Liver (tissue), 9 donors: ENCODE data around the gene RGS1. TPM values are rescaled to one million over a fixed set of nuclear protein-coding genes. Genes with fewer than 3 reads are reported as not detected.

Source experiments
- DNase-seq: peaks from one replicate; pipeline ENCODE4 v3.0.0-alpha.2; 2017; ENCODE audit warnings: low spot score
- H3K27ac ChIP-seq, 2 donors: one replicate each; pipeline ENCODE4 v1.7.0; 2013; ENCODE audit warnings: inconsistent platforms in 2 of 2, low read length in 2 of 2, control low read depth in 1 of 2, low read depth in 1 of 2, mild to moderate bottlenecking in 1 of 2
- H3K27me3 ChIP-seq, 4 donors: one replicate each; pipeline versions ENCODE4 v1.6.1 to v1.7.0; 2013; ENCODE audit warnings: low read length in 3 of 4, inconsistent platforms in 1 of 4, mild to moderate bottlenecking in 1 of 4, moderate library complexity in 1 of 4; ENCODE audit not compliant: control insufficient read depth in 4 of 4, insufficient read depth in 4 of 4
- H3K36me3 ChIP-seq, 4 donors: one replicate each; pipeline versions ENCODE4 v1.6.1 to v1.7.0; 2013; ENCODE audit warnings: low read length in 3 of 4, mild to moderate bottlenecking in 3 of 4, low read depth in 1 of 4, moderate library complexity in 1 of 4; ENCODE audit not compliant: control insufficient read depth in 4 of 4, insufficient read depth in 3 of 4
- H3K4me1 ChIP-seq, 4 donors: one replicate each; pipeline versions ENCODE4 v1.6.1 to v1.7.0; 2013; ENCODE audit warnings: low read length in 3 of 4, mild to moderate bottlenecking in 3 of 4, moderate library complexity in 1 of 4; ENCODE audit not compliant: control insufficient read depth in 4 of 4, insufficient read depth in 4 of 4
- H3K4me3 ChIP-seq, 3 donors: one replicate each; pipeline versions ENCODE4 v1.6.1 to v1.7.0; 2013; ENCODE audit warnings: low read length in 3 of 3, control low read depth in 1 of 3, low read depth in 1 of 3, mild to moderate bottlenecking in 1 of 3
- H3K9ac ChIP-seq, 2 donors: one replicate each; pipeline ENCODE4 v1.7.0; 2013; ENCODE audit warnings: low read length in 2 of 2, mild to moderate bottlenecking in 2 of 2, moderate library complexity in 2 of 2, control low read depth in 1 of 2, low read depth in 1 of 2
- H3K9me3 ChIP-seq, 4 donors: one replicate each; pipeline versions ENCODE4 v1.6.1 to v1.7.0; 2013; ENCODE audit warnings: low read length in 3 of 4; ENCODE audit not compliant: control insufficient read depth in 4 of 4
- FOXA1 ChIP-seq: IDR thresholded peaks from 2 replicates; pipeline ENCODE4 v1.6.1; 2016; ENCODE audit warnings: antibody characterized with exemption
- GABPA ChIP-seq, 2 donors: IDR thresholded peaks in 1 of 2; conservative IDR thresholded peaks in 1 of 2; 2 replicates each; pipeline ENCODE4 v1.6.1; 2016; ENCODE audit warnings: antibody characterized with exemption in 2 of 2, mild to moderate bottlenecking in 1 of 2, moderate library complexity in 1 of 2
- HNF4G ChIP-seq: IDR thresholded peaks from 2 replicates; pipeline ENCODE4 v1.6.1; 2016; ENCODE audit warnings: antibody characterized with exemption
- JUND ChIP-seq, 2 donors: IDR thresholded peaks; 2 replicates each; pipeline ENCODE4 v1.6.1; 2016; ENCODE audit warnings: antibody characterized with exemption in 2 of 2
- NR2F2 ChIP-seq: IDR thresholded peaks from 2 replicates; pipeline ENCODE4 v1.6.1; 2016; ENCODE audit warnings: antibody characterized with exemption
- WGBS: extraction: QIAGEN DNeasy Blood & Tissue Kit; methylation state at CpG from one replicate; pipeline ENCODE4 v1.1.7; 2013; 5-methylcytosine and 5-hydroxymethylcytosine counted together
- polyA plus RNA-seq, 2 donors: library from polyadenylated mRNA; stranded (reverse) in 1 of 2; unstranded in 1 of 2; fragments of 200-250 nt in 1 of 2; fragments of >200 nt in 1 of 2; fragmentation: Nextera tagmentation in 1 of 2; extraction: Ambion mirVana in 1 of 2; gene quantifications; one replicate each; pipeline versions ENCODE4 v1.2.1 to v1.2.3, GENCODE V29; 2013 to 2015
- total RNA-seq, 2 donors: library from RNA; depleted of rRNA; stranded (reverse); fragments of >200 nt; gene quantifications; one replicate each; pipeline ENCODE4 v1.2.3, GENCODE V29; 2014
- TF ChIP-seq, protein P1 (sequence below): IDR thresholded peaks from 2 replicates; pipeline ENCODE4 v1.6.1; 2016; ENCODE audit warnings: antibody characterized with exemption
- TF ChIP-seq, protein P2 (sequence below): IDR thresholded peaks from 2 replicates; pipeline ENCODE4 v1.6.1; 2016; ENCODE audit warnings: antibody characterized with exemption
- TF ChIP-seq, protein P3 (sequence below): IDR thresholded peaks from 2 replicates; pipeline ENCODE4 v1.6.1; 2016; ENCODE audit warnings: antibody characterized with exemption, mild to moderate bottlenecking
- TF ChIP-seq, protein P4 (sequence below): fragments of 150-350 bp; IDR thresholded peaks from 2 replicates; pipeline ENCODE4 v1.5.1; 2017; ENCODE audit warnings: improper control_type of control experiment, low read depth, low read length; ENCODE audit not compliant: missing input control
- donor health status: healthy.
- donor health status: healthy.
- donor health status: healthy.
- donor health status: healthy.
- donor health status: healthy.

The RGS1 gene
- total and polyA plus RNA-seq, 4 donors: 1.8 to 7.7 (median 6.0) TPM

DNA sequence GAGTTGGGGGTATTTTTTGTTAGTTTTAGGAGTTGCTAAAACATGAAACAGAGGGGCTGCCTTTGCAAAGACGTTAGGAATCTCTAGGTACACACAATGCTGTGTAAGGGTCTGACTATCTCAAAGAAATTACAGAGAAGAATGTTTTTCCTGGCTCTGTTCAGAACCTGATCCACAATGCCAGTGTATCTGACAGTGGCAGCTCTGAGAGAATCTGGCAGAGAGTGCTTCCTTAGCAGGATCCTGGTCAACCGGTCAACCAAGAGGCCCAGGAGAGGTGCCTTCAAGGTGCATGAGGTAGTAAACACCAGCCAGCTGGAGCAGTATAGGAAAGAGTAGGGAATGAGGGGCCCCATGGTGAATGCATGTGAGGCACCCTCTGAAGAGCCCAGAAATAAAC is 40.9 kb upstream of the RGS1 start:
- no peaks in the 10 kb centered on the region for H3K36me3 ChIP-seq
- 69% methylated on average over 2 of the region's 2 CpGs for WGBS
- no peak overlapping the region for H3K27ac ChIP-seq
- H3K9ac ChIP-seq: no peak overlapping the region
- no peak for DNase-seq
- TF ChIP-seq, protein P1, sequence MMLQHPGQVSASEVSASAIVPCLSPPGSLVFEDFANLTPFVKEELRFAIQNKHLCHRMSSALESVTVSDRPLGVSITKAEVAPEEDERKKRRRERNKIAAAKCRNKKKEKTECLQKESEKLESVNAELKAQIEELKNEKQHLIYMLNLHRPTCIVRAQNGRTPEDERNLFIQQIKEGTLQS: no peak
- TF ChIP-seq, protein P2, sequence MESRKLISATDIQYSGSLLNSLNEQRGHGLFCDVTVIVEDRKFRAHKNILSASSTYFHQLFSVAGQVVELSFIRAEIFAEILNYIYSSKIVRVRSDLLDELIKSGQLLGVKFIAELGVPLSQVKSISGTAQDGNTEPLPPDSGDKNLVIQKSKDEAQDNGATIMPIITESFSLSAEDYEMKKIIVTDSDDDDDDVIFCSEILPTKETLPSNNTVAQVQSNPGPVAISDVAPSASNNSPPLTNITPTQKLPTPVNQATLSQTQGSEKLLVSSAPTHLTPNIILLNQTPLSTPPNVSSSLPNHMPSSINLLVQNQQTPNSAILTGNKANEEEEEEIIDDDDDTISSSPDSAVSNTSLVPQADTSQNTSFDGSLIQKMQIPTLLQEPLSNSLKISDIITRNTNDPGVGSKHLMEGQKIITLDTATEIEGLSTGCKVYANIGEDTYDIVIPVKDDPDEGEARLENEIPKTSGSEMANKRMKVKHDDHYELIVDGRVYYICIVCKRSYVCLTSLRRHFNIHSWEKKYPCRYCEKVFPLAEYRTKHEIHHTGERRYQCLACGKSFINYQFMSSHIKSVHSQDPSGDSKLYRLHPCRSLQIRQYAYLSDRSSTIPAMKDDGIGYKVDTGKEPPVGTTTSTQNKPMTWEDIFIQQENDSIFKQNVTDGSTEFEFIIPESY: no peak
- TF ChIP-seq, protein P3, sequence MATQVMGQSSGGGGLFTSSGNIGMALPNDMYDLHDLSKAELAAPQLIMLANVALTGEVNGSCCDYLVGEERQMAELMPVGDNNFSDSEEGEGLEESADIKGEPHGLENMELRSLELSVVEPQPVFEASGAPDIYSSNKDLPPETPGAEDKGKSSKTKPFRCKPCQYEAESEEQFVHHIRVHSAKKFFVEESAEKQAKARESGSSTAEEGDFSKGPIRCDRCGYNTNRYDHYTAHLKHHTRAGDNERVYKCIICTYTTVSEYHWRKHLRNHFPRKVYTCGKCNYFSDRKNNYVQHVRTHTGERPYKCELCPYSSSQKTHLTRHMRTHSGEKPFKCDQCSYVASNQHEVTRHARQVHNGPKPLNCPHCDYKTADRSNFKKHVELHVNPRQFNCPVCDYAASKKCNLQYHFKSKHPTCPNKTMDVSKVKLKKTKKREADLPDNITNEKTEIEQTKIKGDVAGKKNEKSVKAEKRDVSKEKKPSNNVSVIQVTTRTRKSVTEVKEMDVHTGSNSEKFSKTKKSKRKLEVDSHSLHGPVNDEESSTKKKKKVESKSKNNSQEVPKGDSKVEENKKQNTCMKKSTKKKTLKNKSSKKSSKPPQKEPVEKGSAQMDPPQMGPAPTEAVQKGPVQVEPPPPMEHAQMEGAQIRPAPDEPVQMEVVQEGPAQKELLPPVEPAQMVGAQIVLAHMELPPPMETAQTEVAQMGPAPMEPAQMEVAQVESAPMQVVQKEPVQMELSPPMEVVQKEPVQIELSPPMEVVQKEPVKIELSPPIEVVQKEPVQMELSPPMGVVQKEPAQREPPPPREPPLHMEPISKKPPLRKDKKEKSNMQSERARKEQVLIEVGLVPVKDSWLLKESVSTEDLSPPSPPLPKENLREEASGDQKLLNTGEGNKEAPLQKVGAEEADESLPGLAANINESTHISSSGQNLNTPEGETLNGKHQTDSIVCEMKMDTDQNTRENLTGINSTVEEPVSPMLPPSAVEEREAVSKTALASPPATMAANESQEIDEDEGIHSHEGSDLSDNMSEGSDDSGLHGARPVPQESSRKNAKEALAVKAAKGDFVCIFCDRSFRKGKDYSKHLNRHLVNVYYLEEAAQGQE: no peak
- H3K9me3 ChIP-seq: no peaks in the 10 kb centered on the region
- H3K27me3 ChIP-seq: no peaks in the 10 kb centered on the region
- H3K4me3 ChIP-seq: no peak overlapping the region
- no peaks in the 10 kb centered on the region for H3K4me1 ChIP-seq

DNA sequence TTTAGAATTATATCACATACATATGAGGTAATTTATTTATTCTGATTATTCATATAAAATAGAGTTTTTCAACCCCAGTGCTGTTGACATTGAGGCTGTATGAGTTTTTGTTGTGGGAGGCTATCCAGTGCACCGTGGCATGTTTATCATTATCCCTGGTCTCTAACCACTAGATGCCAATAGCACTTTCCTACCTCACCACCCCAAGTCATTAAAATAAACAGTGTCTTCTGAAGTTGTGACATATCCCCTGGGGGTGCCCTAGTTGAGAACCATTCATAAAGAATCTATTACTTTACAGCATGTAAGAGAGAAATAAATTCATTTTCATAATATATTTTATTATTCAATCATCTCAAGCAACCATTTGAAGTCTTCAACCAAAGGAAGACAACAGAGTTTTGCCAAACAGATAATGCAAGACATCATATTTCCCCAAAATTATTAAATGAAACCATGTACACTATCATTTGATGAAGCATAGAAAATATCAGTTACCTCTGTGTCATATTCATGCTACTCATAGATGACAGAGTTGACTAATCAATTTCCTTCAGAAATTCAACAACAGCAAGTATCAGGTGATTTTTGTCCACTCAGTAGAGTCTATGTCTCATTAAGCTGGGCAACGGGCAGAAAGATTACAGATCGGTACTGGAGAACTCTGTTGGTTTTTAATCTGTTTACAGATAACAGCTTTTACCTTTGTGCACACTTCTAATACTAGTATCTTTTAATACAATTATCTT is 39.5 kb upstream of the RGS1 start:
- WGBS: 68% methylated on average over 3 of the region's 3 CpGs
- no peak for TF ChIP-seq JUND (IDR thresholded peaks at IDR 0.05)
- Histone ChIP-seq H3K4me3 (no peak overlapping the region), H3K9ac (no peak overlapping the region), H3K27me3 (no peaks in the 10 kb centered on the region), H3K4me1 (no peaks in the 10 kb centered on the region), H3K27ac (no peak overlapping the region), H3K36me3 (no peaks in the 10 kb centered on the region), H3K9me3 (no peaks in the 10 kb centered on the region)
- DNase-seq: no peak

DNA sequence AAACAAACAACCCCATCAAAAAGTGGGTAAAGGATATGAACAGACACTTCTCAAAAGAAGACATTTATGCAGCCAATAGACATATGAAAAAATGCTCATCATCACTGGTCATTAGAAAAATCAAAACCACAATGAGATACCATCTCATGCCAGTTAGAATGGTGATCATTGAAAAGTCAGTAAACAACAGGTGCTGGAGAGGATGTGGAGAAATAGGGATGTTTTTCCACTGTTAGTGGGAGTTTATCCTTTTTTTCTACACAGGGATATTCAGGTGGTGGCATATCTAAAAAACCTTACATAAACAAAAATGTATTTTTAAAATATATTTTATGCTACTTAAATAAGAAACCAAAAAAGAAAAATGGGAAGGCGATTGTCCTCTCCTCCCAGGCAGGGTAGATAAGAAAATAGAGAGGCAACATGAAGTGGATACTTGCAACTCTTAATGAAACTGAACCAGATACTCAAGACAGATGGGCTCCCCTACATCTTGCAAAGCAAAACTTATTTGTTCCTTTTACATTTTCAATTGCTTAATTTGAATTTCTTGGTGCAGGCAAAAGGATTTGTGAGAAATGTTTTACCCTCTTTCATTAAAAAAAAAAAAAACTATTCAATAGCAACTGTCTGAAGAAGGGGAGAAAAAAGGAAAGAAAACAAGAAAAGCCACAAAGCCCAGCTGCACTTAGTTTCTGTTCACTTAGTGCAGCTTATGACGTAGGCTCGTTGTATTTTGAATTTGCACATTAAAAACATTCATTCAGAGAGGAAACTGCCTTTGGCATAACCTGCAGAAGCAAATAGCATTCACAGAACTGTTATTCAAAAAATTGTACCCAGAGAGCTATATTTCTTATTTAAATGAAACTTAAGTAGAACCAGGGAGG is 36.9 kb upstream of the RGS1 start:
- no peak overlapping the region for H3K27ac ChIP-seq
- no peaks in the 10 kb centered on the region for H3K36me3 ChIP-seq
- DNase-seq: no peak
- H3K4me3 ChIP-seq: no peak overlapping the region
- 77% methylated on average over 3 of the region's 3 CpGs for WGBS
- H3K9me3 ChIP-seq: no peaks in the 10 kb centered on the region
- no peaks in the 10 kb centered on the region for H3K4me1 ChIP-seq
- no peak overlapping the region for H3K9ac ChIP-seq
- no peaks in the 10 kb centered on the region for H3K27me3 ChIP-seq
- TF ChIP-seq, protein P2: no peak
- TF ChIP-seq, protein P1: no peak
- TF ChIP-seq HNF4G (no peak), NR2F2 (no peak), JUND (IDR thresholded peaks at IDR 0.05) (no peak), FOXA1 (no peak), GABPA (IDR thresholded peaks at IDR 0.05 in 1 of 2, conservative IDR thresholded peaks at IDR 0.05 in 1 of 2) (no peak)
- TF ChIP-seq, protein P4, sequence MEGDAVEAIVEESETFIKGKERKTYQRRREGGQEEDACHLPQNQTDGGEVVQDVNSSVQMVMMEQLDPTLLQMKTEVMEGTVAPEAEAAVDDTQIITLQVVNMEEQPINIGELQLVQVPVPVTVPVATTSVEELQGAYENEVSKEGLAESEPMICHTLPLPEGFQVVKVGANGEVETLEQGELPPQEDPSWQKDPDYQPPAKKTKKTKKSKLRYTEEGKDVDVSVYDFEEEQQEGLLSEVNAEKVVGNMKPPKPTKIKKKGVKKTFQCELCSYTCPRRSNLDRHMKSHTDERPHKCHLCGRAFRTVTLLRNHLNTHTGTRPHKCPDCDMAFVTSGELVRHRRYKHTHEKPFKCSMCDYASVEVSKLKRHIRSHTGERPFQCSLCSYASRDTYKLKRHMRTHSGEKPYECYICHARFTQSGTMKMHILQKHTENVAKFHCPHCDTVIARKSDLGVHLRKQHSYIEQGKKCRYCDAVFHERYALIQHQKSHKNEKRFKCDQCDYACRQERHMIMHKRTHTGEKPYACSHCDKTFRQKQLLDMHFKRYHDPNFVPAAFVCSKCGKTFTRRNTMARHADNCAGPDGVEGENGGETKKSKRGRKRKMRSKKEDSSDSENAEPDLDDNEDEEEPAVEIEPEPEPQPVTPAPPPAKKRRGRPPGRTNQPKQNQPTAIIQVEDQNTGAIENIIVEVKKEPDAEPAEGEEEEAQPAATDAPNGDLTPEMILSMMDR: no peak
